Heart left ventricle (tissue), 16 donors: ENCODE results near the gene RNF40. TPM values are rescaled to one million over a fixed set of nuclear protein-coding genes. Genes with fewer than 3 reads are reported as not detected.

Source experiments
- ATAC-seq, 4 donors: fragments of 200-7000 bp; cut with Tn5 transposase; one replicate each; pipeline ENCODE4 v1.9.1; 2020 to 2022; ENCODE audit warnings: moderate library complexity in 4 of 4, mild to moderate bottlenecking in 3 of 4, moderate number of reproducible peaks in 1 of 4
- DNase-seq, 5 donors: peaks; one replicate each; pipeline ENCODE4 v3.0.0-alpha.2; 2020
- H3K27ac ChIP-seq, 12 donors: fragments of 200-600 bp; sonication (generic) in 4 of 12; one replicate each; pipeline versions ENCODE4 v1.5.0 to v1.8.0; 2016 to 2022; ENCODE audit warnings: mild to moderate bottlenecking in 2 of 12
- H3K27me3 ChIP-seq, 9 donors: fragments of 200-600 bp; sonication (generic) in 2 of 9; one replicate each; pipeline versions ENCODE4 v1.5.1 to v1.8.0; 2016 to 2022; ENCODE audit warnings: mild to moderate bottlenecking in 3 of 9
- H3K36me3 ChIP-seq, 9 donors: fragments of 200-600 bp; sonication (generic) in 2 of 9; one replicate each; pipeline versions ENCODE4 v1.5.0 to v1.8.0; 2018 to 2022; ENCODE audit warnings: mild to moderate bottlenecking in 2 of 9
- H3K4me1 ChIP-seq, 12 donors: fragments of 200-600 bp; sonication (generic) in 4 of 12; one replicate each; pipeline versions ENCODE4 v1.5.0 to v1.8.0; 2016 to 2022; ENCODE audit warnings: mild to moderate bottlenecking in 3 of 12
- H3K4me3 ChIP-seq, 12 donors: fragments of 200-600 bp; sonication (generic) in 4 of 12; one replicate each; pipeline versions ENCODE4 v1.5.0 to v1.8.0; 2017 to 2022; ENCODE audit warnings: mild to moderate bottlenecking in 9 of 12, moderate library complexity in 4 of 12
- H3K9me3 ChIP-seq, 12 donors: fragments of 200-600 bp; sonication (generic) in 4 of 12; one replicate each; pipeline versions ENCODE4 v1.5.0 to v1.8.0; 2016 to 2022; ENCODE audit warnings: mild to moderate bottlenecking in 1 of 12
- CTCF ChIP-seq, 12 donors: fragments of 200-600 bp; sonication (generic) in 4 of 12; IDR thresholded peaks; one replicate each; pipeline versions ENCODE4 v1.5.0 to v1.8.0; 2018 to 2022; ENCODE audit warnings: antibody characterized with exemption in 12 of 12, mild to moderate bottlenecking in 5 of 12
- POLR2A ChIP-seq, 2 donors: fragments of 450-650 bp; IDR thresholded peaks; one replicate each; pipeline ENCODE4 v1.6.1; 2017; ENCODE audit warnings: antibody characterized with exemption in 2 of 2, mild to moderate bottlenecking in 2 of 2, moderate library complexity in 2 of 2
- WGBS, 4 donors: extraction: QIAGEN DNeasy Blood & Tissue Kit in 2 of 4; methylation state at CpG; one replicate each; pipeline versions ENCODE4 v1.1.5 to v1.1.7; 2013 to 2018; 5-methylcytosine and 5-hydroxymethylcytosine counted together
- intact Hi-C, 10 donors: fragments of 100-400 bp; cut with DNase I; formaldehyde crosslinking; loops; one replicate each; pipeline versions ENCODE4 v1.11.1 to v1.14.2; 2022
- polyA plus RNA-seq, 2 donors: library from polyadenylated mRNA; stranded (reverse); fragments of 200-250 nt; gene quantifications; one replicate each; pipeline ENCODE4 v1.2.3, GENCODE V29; 2013
- total RNA-seq, 9 donors: library from RNA; depleted of rRNA in 2 of 9; stranded (reverse); fragments of >200 nt in 2 of 9; fragmentation: NEBNext Ultra II Directional in 3 of 9; extraction: Animal tissue kit (Norgen Biotek cat#: 25700) in 3 of 9; gene quantifications; one replicate each; pipeline versions ENCODE4 v1.1.0 to v1.2.4, GENCODE V29; 2016 to 2023
- donor health status: ischemic (EF 13 %, LVEDD 7.1; RV severe dilation, severe dysfunction).
- donor health status: healthy with polysubstance abuse.
- donor health status: DM: no; HTN: yes; CAD: no.
- donor health status: DM: no; HTN: no; CAD: no.
- donor health status: ischemic (EF 25% LVEDD 6.9; RV normal size, moderate dysfunction).
- donor health status: ischemic (EF 25% LVEDD 5.7; RV mildly dilated, moderate dysfunction).
- donor health status: healthy.
- donor health status: DM: yes; HTN: yes; CAD: no.
- donor health status: ischemic (EF 35%, LVEDD 5.7; RV mildly dilated, moderate dysfunction).
- donor health status: nonischemic (EF 11% LVEDD 7.7; RV severe dilation, severe dysfunction).
- donor health status: DM: yes; HTN: yes; CAD: no.
- donor health status: PGD.
- donor health status: ischemic (EF 29% LVEDD 5.4; RV normal size, mild dysfunction).
- donor health status: nonischemic (EF 23%, LVEDD 6.1; RV moderate dilation, normal function).

RNF40 gene
- total and polyA plus RNA-seq, 11 donors = 29.3 to 66.9 (median 50.3) TPM

DNA sequence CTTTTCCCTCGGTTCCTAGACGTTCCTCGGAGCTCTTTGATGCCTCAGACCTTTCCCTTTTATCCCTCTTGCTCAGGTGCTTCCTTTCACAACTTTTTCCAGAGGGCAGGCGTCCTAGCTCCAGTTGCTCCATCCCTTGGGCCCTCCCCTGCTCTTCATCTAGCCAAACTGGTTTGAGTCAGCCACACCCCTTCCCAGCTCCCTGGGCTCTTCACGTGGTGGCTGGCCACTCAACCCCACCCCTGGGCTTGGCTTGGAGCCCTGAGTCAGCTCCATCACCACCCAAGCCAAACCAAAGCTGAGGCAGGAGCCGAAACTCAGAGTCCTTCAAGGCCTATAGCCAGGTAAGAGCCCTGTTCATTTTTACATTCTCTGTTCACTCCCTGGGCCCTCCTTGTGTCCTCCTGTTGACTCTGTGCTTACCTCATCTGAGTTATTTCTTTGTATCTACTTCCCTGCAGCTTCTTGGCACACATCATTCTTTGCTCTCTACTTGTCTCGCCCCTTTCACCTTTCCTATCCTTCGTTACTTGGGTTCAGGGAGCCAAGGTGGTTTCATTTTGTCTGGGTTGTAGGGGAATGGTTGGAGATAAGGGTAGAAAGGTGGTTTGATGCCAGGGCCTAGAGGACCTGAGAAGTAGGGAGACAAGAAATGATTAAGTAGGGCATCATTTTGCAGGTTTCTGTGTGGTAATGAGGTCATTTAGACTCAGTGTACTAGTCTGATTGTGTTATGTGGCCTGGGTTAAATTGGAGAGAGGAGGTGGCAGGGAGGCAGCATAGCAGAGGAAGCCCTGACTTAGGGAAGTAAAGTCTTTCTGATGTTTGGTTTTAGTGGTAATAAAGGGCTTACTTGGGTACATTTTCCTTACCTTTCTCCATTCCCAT is 21.5 kb upstream of the RNF40 start:
- no peaks in the 10 kb centered on the region for H3K9me3 ChIP-seq
- ATAC-seq (peak; percentile 73 to 90 (median 84)), DNase-seq (peak; percentile 80 to 91 (median 82))
- 38 to 45% (median 41%) methylated on average over 8 of the region's 8 CpGs for WGBS, 4 donors
- intact Hi-C loops = loop anchor here in 2 of 10 donors (5.0 to 10.0 kb wide), 2 partner anchors 38 to 174 kb away; no protein-coding TSS in a partner anchor
- H3K27me3 ChIP-seq = no peaks in the 10 kb centered on the region
- peaks cover 0 to 89% (median 66%) of the 10 kb centered on the region in 9 donors for H3K36me3 ChIP-seq
- H3K27ac ChIP-seq = peak overlapping the region in 8 of 12 donors; percentile 9 to 65 (median 52)
- peaks cover 0 to 33% (median 22%) of the 10 kb centered on the region in 12 donors for H3K4me1 ChIP-seq
- no peak for TF ChIP-seq POLR2A (IDR thresholded peaks at IDR 0.05)
- peak overlapping the region in 2 of 12 donors; percentile 8 to 18 for H3K4me3 ChIP-seq

- H3K9me3 ChIP-seq = no peaks in the 10 kb centered on the region
- intact Hi-C loops = loop anchor here in 2 of 10 donors (5.0 to 10.0 kb wide), 2 partner anchors 39 to 173 kb away; no protein-coding TSS in a partner anchor
- TF ChIP-seq CTCF (IDR thresholded peaks at IDR 0.05) (no peak), POLR2A (IDR thresholded peaks at IDR 0.05) (no peak)
- ATAC-seq (peak in 3 of 4 donors; percentile 7 to 32 (median 23)), DNase-seq (no peak)
- H3K27ac ChIP-seq = peak overlapping the region in 6 of 12 donors; percentile 49 to 65 (median 55)
- peaks cover 0 to 82% (median 58%) of the 10 kb centered on the region in 9 donors for H3K36me3 ChIP-seq
- H3K4me3 ChIP-seq = no peak overlapping the region
- 72 to 82% (median 75%) methylated on average over 6 of the region's 6 CpGs for WGBS, 4 donors
- H3K4me1 ChIP-seq = peaks cover 0 to 33% (median 22%) of the 10 kb centered on the region in 12 donors
- no peaks in the 10 kb centered on the region for H3K27me3 ChIP-seq
These were observed 20.6 kb upstream of the RNF40 start for GRCh38 chr16:30741461-30741914.

GRCh38 chr16:30743716-30744115 is 18.4 kb upstream of the RNF40 start:
- no peak for TF ChIP-seq CTCF (IDR thresholded peaks at IDR 0.05)
- TF ChIP-seq POLR2A (IDR thresholded peaks at IDR 0.05) = no peak
- Histone ChIP-seq H3K27me3 (no peaks in the 10 kb centered on the region), H3K4me3 (no peak overlapping the region), H3K27ac (peak overlapping the region in 9 of 12 donors; percentile 23 to 82 (median 63)), H3K36me3 (peaks cover 0 to 59% (median 36%) of the 10 kb centered on the region in 9 donors), H3K4me1 (peaks cover 0 to 40% (median 24%) of the 10 kb centered on the region in 12 donors), H3K9me3 (no peaks in the 10 kb centered on the region)
- ATAC-seq (peak in 1 of 4 donors; percentile 11), DNase-seq (peak in 3 of 5 donors; percentile 57 to 65 (median 63))
- whole genome bisulfite sequencing, 4 donors = 81 to 92% (median 87%) methylated on average over 11 of the region's 11 CpGs
- intact Hi-C loops = loop anchor here in 2 of 10 donors (5.0 to 10.0 kb wide), 2 partner anchors 41 to 171 kb away; no protein-coding TSS in a partner anchor

GRCh38 chr16:30744183-30744582 is 17.9 kb upstream of the RNF40 start:
- Histone ChIP-seq H3K9me3 (no peaks in the 10 kb centered on the region), H3K27ac (peak overlapping the region in 9 of 12 donors; percentile 23 to 82 (median 63)), H3K36me3 (peaks cover 0 to 55% (median 31%) of the 10 kb centered on the region in 9 donors), H3K4me1 (peaks cover 0 to 41% (median 25%) of the 10 kb centered on the region in 12 donors), H3K4me3 (no peak overlapping the region), H3K27me3 (no peaks in the 10 kb centered on the region)
- TF ChIP-seq CTCF (IDR thresholded peaks at IDR 0.05) = no peak
- no peak for TF ChIP-seq POLR2A (IDR thresholded peaks at IDR 0.05)
- ATAC-seq = no peak
- intact Hi-C loops = loop anchor here in 2 of 10 donors (5.0 to 10.0 kb wide), 2 partner anchors 42 to 171 kb away; no protein-coding TSS in a partner anchor
- WGBS, 4 donors = 54 to 77% (median 72%) methylated on average over 2 of the region's 2 CpGs
- DNase-seq = peak in 2 of 5 donors; percentile 51 to 55
